Eye (tissue), 1 donor: ENCODE results near the gene DHRS1.
A peak's percentile ranks its signal among the peaks of the same experiment; 100 is the strongest.
"Not testable (repeated sequence)": the region's sequence is repeated elsewhere in the genome, so short reads cannot be mapped to it uniquely, and the experiment has no call there.

ENCODE experiments used
- DNase-seq: peaks from one replicate; pipeline ENCODE4 v3.0.0-alpha.2; 2015

Gene DHRS1

DNA sequence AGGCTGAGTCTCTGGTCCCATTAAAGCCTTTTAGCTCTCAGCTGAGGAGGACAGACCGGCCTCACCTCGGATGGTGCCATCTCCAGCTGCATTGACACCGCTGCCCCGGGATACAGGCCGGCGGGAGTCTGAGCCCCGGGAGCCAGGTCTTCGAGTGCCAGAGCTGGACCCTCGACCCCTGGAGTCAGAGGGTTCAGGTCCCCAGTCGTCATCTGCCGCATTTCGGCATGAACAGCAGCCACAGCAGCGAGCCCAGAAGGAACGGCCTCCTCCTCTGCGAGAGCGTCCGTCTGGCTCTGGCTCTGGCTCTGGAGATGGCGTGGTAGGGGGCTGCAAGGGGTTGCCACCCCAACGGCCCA is 37.6 kb downstream of the DHRS1 start:
- DNase-seq, result no peak

DNA sequence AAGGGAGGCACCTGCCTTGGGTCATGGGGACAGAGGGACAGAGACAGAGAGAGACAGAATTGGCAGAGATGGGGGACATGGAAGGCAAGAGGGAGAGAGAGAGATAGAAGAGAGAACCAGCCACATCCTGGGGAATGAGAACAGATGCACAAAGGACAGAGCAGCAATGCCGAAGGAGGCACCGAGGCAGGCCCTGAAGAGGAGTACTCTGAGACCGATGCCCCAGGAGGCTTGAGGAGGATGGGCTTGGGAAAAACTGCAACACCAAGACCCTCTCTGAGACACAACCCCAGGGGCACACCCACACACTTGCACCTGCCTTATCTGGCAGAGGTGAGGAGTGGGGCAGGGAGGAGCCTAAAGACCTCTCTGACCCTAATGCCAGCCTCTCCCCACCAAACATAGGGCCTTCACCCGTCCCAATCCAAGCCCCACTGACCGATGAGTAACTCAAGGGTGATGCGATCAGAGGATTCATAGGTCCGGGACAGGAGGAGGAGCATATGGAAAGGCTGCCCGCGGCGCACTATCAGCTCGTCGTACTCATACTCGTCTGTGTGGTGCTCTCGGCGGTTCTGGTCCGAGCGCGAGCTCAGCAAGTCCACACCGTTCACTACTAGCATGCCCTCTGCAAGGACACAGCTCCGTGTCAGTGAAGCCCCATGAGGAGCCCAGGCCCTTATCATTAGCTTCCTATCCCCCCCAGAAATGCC is 38.2 kb downstream of the DHRS1 start:
- no peak for DNase-seq

DNA sequence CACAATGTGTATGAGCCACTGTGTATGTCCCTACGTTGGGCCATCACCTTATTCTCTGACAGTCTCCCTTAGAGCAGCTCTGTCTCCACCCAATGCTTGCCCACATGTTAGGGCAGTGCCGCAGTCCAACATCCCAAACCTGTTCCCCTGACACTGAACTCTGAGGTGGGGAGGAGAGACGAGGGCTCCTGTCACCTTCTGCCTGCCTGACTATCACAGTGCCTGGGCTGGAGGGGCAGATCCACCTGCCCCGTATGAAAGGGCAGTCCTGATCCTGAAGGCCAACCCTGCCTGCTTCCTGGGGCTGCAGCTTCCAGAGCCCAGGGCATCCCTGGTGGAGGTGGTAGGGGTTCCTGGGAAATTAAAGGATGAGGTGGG is 38.8 kb downstream of the DHRS1 start:
- no peak for DNase-seq

DNA sequence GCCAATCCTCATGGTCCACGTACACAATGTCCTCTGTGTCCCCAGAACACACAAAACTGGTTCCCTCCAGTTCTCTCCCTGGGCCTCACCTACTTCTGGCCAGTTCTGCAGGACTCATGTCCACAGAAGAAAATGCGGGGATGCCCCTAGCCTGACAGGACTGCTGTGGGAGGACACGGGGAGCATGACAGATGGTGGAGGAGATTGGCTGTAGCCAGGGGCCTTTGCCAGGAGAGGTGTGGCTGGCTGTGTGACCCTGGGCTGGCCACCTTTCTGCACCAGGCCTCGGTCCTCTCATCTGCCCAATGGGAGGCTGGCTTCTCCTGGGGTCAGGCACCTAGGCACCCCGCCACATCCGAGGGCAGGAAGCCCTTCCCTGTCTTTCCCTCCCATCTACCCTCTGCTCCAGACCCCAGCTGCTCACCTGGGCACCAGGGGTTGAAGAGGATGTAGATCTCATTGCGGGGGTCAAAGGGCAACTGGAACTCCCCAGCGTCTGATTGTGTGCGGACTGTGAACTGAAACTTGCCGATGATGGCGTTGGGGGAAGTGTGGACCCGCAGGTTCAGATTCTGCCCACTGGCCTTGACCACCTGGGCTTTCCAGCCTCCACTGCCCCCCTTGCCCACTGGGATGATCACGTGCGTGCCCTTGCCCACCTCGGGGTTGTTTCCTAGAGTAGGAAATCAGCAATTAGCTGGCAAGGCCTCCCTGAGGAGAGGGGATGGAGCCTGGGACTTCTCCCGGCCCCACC is 39.4 kb downstream of the DHRS1 start:
- DNase-seq, result no peak

DNA sequence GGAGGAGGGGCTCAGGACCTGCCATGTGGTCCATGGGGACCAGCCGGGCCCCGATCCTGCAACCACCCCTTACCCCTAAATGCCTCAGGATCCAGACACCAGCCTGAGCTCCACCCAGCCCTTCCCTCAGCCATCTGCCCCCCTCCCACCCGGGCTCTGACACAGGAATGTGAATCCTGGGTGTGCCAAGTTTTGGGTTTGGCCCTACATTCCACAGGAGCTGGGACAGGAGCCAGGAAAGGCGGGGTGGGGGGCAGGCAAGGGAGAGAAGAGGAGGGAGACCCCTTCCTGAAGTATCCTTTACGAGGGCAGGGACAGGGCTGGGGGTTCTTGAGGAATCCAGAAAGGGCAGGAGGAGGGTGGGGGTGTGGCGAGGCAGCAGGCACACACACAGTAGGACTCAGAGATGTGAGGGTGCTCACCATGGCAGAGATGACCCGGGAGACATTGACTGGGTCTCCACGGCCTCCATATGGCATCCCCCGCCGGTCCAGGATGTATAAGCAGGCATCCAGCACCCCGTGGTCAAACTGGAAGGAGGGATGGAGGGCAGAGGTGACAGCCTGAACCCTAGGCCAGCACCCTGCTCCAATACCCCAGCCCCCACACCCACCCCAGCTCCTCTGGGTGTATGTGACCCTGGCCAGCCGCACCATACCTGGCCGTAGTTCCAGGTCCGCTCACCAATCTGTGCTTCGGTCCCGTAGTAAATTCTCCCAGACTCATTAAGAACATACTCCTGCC is 40.1 kb downstream of the DHRS1 start:
- peak; percentile 72 for DNase-seq

DNA sequence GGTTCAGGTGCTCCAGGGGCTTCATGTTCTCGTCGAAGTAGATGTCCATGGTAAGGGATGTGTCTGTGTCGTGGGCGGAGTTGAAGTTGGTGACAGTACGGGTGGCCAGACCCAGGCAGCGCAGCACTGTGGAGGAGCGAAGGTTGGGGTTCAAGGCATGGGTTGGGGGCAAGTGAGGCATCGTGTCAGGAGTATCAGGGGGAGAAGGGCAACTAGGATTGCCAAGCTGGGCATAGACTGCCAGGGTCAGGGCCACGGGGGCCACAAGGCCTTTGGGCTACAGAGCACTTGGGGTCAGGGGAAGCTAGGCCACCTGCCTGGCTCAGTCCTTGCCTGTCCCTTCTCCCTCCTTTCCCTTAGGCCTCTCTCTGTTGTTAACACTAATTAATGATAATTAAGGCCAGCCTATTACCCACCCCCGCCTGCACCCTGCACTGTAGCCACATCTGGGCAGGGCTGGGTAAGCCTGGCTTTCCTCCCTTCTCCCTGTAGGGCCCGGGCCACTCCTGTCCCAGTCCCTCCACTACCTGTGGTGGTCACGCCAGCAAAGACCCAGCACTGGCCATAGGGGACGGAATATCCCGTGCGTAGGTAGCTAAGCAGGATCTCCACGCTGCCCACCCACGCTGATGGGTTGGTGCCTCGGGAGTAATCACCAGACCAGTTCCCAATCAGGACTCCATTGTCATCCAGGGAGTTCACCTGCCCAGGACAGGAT is 40.9 kb downstream of the DHRS1 start:
- DNase-seq, result no peak

DNA sequence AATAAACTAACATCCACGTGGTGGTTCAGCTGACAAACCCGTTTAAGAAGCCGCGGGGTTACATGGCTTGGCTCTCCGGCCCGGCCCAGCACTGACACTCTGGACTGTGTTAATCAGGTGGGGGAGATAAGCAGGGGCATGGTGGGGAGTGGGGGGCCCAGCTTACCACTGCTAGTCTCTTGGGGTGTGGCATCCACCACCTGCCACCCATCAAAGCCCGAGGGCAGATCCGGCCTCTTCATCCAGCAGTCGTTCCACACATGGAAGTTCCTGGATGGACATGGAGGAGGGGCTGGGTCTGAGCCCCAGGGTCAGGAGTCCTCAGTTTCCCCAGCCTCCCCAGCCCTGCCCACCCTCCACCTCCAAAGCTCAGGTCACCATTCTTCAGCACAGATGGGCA is 41.5 kb downstream of the DHRS1 start:
- no peak for DNase-seq

DNA sequence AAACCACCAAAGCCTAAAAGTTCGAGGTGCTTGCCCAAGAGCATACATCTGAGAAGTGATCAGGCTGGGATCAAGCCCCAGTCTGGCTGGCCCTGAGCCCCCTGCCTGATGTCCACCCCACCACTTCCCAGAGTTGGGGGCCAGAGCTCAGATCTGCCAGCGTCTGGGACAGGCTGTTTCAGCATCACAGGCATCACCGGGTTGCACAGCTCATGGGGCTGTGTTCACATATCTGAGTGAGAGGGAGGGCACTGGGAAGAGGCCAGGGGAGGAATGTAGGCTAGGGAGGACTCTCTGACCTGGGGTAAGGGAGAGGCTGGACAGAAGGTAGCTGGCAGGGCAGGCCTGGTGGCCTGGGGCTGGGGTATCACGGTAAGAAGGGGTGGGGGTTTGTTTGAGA is 42.6 kb downstream of the DHRS1 start:
- no peak for DNase-seq

DNA sequence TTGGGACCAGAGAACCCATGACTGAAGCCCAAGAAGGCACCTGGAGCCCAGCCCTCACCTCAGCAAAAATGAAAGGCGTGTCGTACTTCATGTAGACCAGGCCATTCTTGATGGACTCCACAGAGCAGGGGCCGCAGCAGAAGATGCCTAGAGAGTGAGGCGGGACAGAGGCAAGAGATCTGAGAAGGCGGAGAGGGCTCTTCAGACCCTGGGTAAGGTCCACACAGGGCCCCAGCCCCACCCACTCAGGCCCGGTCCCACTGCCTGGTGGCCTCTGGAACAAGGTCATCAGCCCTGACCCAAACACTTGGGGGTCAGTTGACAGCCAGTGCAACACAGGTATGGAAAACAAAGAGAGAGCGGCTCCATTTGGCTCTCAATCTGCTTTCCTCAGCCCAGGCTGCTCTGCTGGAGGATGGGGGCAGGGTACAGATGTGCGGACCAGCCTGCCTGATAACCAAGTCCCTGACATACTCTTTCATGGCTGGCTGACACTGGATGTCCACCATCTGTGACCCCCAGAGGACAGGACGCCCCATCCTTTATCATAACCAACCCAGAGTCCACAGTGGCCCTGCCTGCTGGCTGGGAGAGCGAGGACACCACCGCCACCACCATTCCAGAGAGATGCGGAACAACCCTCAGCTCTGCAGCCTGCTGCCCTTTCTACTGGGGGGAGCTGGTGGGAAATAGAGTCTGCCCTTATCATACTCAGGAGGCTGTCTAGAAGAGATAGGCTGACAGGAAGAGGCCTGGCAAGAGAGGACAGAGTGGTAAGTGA is 43.5 kb downstream of the DHRS1 start:
- no peak for DNase-seq

DNA sequence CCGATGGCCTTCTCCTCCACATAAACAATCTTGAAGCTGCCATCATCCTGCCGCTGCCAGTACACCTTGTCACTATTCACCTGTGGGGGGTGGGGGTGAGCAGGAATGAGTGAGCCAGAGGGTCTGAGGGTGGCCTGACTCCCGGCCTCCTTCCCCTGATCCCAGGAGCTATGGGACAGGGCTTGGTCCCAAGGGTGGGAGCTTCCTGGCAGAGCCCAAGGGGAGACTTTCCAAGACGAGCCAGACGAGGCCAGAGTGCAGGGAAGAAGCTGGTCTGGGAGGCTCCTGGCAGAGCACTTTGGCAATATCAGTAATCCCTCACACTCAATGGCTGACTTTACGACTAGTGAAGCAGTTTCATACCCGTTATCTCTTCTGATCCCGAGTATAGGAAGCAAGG is 44.1 kb downstream of the DHRS1 start:
- DNase-seq, result no peak

DNA sequence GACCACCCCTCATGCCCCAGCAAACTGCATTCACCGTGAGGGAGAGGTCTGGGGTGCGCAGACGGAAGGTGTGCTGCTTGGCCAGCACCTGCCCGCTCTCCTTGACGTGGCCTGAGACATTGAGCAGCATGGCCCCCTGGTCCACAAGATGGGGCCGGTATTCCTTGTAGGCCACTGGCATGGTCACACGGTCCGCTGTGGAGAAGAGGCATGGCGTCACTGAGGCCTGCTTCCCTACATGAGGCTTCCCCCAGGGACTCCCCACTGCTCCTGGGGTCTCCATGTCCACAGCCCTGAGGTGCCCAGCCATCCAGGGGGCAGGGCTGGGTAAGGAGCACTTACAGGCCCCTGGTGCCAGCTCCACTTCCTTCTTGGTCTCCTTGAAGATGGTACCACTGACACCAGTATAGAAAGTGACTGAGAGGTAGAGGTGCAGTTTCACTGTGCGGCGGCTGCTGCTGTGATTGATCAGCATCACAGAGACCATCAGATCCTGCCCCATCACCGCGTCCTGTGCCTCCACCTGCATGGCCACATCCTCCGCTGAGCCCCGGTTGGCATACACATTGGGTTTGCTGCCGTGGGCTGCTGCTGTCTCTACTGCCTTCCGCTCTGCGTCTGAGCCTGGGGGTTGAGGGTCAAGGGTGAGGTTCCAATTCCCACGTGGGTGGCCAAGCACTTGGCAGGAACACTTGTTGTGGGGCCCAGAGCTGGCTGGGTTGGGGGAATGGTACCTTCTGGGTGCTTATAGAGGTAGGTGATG is 44.8 kb downstream of the DHRS1 start:
- no peak for DNase-seq

DNA sequence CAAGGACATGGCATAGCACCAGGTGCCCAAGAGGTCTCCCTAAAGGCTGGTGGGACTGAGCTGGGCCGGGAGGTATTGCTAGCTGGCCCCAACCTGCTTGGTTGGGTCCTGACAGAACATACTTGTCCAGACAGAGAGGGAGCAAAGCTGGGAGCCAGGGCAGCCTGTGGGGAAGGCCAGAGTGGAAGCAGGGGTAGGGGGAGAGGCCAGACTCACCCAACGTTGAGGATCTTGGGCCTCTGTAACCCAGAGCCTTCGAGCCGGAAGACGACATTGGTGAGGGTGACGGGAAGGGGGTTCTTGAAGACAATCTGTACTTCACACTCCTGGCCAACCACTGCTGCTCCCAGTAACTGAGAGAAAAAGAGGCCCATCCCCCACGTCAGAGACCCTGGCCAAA is 45.6 kb downstream of the DHRS1 start:
- no peak for DNase-seq

DNA sequence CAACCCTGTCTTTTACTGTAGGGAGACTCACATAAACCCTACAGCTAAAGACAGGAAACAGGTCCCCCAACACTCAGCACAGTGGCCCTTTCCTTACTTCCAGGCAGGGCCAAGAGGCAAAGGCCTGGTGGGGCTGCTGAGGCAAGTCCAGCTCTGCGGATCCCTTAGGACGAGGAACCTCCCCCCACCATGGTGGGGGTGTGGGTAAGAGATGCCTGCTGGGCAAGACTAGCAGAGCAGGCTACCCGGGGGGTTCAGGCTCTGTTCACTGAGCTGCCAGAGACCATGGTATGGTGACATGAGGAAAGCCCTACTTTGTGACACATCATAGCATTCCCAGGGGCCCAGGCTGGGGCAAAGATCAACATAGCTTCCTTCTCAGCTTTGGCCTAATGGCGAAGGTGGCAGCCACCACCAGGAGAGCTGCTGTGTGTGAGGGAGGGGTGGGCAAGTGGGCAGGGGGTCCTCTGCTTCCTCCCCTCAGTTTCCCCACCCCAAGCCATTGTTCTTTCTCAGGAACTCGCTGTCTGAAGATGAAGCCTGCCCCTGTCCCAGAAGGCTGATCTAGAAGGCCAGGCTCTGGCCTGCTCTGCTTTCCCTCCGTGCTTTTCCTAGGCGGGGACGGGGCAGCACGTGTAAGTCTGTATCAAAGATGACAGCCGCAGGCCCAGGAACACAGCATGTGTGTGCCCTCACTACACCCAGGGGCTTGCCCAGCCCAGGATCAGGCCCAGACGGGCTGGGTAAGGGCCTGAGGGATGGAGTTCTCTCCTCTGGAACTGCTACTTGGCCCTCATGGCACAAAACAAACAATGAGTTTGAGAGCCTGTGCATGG is 47.1 kb downstream of the DHRS1 start:
- DNase-seq, result no peak

DNA sequence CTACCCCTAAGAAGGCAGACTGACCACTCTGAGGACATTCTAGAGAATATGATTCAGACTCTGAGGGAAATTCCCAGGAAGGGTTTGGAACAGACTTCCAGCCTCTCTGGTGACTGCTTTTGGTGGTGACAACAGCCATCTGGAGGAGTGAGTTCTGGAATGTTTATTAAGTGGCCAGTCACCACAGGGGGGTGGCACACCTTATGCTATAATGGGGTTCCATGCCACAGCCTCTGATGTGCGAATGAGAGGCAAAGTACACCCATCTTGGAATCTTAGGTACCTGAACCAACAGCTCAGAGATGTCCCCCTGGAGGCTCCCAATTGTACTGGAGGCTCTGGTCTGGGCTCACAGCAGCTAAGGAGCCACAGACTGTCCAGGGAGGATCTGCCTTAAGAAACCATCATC is 47.7 kb downstream of the DHRS1 start:
- no peak for DNase-seq

DNA sequence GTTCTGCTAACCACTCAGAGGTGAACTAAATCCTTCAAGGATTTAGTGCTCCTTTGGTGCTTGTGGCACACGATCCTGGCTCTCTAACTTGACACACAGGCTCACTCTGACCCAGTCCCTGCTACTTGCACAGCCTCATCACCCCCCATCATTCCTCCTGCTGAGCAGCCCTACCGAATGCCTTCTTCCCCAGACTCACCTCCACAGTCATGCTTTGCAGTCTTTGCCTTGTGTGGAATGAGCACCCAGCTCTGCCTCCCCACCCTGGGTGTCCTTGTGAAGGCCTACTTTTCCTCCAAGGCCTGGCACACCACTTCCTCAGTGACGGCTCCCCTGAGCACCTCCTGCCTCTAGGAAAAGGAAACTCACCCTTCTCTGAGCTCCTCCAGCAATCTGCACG is 49.2 kb downstream of the DHRS1 start:
- DNase-seq, result no peak

DNA sequence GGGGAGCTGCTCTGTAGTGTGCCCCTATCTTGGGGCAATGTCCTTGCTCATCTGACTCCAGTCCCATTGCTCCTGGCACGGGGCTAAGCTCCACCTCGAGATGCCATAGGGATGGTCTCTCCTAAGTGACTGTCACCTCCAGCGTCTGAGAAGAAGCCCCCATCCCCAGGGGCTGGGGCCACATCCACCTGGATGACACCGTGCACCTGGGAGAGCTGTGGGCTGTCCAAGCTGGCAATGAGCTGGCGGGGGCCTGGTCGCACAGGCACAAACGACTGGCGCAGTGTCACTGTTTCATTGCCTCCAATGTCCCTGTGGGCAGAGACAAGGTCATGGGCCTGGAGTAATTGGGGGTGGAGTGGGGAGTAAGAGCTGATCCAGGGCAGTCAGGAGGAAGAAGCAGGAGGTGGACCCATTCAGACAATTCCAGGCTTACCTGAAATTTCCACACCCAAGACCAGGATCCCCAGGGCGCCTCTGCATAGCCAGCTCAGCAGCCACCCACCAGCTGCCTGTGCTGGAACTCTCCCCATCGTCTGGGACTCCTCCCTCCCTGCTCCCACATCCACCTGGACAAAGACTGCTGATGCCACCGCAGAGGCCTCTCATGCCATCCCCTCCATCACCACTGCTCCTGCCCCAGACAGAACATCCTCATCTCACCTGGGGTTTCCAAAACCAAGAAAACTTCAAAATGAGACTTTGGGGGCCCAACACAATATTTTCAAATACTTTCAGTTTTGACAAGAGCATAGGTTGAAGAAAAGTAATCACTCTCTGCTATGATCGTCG is 50.2 kb downstream of the DHRS1 start:
- DNase-seq, result no peak

DNA sequence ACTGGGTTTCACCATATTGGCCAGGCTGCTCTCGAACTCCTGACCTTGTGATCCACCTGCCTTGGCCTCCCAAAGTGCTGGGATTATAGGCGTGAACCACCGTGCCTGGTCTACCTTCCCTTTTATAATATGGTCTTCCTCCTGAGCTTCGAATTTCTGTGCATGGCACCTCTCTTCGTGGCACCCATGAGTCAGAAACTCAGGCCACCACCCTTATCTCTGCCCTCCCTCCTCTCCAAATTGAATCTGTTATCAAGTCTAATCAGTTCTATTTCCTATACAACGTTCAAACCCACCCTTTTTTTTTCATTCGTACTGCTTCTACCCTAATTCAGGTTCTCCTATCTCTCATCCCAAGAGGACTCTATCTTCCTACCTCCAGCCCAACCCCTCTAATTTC is 52.2 kb downstream of the DHRS1 start:
- DNase-seq, result no peak

DNA sequence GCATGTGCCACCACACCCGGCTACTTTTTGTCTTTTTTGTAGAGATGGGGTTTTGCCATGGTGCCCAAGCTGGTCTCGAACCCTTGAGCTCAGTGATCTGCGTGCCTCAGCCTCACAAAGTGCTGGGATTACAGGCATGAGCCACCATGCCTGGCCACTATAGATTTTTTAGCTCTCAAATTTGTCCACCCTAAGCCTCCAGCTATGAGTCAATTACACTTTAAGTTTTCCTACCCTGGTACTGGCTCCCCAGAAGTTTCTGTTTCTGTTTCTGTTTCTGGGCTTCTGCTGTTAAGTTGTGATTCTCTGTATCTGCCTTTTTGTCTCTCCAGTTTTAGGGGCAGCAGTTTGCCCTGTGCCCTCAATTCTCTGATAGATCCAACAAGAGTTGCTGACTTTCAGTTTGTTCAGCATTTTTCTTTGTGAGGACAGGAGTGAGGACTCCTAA is 52.8 kb downstream of the DHRS1 start:
- DNase-seq, result no peak

DNA sequence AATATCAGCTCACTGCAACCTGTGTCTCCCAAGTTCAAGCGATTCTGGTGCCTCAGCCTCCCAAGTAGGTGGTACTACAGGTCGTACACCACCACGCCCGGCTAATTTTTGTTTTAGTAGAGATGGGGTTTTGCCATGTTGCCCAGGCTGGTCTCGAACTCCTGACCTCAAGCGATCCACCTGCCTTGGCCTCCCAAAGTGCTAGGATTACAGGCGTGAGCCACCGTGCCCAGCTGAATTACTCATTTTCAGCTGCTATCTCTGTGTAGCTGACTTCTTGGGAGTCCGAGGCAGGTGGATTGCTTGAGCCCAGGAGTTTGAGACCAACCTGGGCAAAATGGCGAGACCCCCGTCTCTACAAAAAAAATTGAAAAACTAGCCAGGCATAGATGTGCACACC is 54.2 kb downstream of the DHRS1 start:
- DNase-seq, result not testable (repeated sequence)

DNA sequence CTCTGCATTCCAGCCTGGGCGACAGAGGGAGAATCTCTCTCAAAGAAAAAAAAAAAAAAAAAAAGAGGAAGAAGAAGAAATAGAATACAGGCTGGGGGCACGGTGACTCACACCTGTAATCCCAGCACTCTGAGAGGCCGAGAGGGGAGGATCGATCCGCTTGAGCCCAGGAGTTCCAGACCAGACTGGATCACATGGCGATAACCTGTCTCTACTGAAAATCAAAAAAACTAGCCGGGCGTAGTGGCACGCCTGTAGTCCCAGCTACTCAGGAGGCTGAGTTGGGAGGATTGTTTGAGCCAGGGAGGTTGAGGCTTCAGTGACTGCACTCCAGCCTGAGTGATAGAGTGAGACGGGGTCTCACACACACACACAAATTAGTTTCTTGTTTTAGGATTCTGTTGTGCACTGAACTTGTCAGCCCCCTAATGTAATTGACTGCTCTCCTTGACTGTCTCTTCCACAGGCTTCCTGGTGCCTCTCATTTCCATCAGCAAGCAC is 56.2 kb downstream of the DHRS1 start:
- no peak for DNase-seq
